CD4-positive, alpha-beta T cell treated with Interleukin-1 beta for 1 hour (primary cell): ENCODE results near the gene CLEC1A.

Source experiments
- DNase-seq, 2 donors: peaks; one replicate each; pipeline ENCODE4 v3.0.0-alpha.2; 2020 to 2022

The CLEC1A gene

GRCh38 chr12:10101042-10101579 is 2.3 kb upstream of the CLEC1A start:
- no peak for DNase-seq

- no peak for DNase-seq
These were observed 1.3 kb downstream of the CLEC1A start for GRCh38 chr12:10097521-10097920.

GRCh38 chr12:10095971-10096370 is 2.8 kb downstream of the CLEC1A start:
- no peak for DNase-seq

- DNase-seq = no peak
These were observed 4.0 kb downstream of the CLEC1A start for GRCh38 chr12:10094646-10095395.

- no peak for DNase-seq
These were observed 9.6 kb downstream of the CLEC1A start for GRCh38 chr12:10088955-10089900.

GRCh38 chr12:10088031-10088430 is 10.8 kb downstream of the CLEC1A start:
- no peak for DNase-seq

GRCh38 chr12:10086387-10086786 is 12.4 kb downstream of the CLEC1A start:
- DNase-seq = no peak

GRCh38 chr12:10084733-10085132 is 14.1 kb downstream of the CLEC1A start:
- DNase-seq = no peak

- no peak for DNase-seq
These were observed 16.5 kb downstream of the CLEC1A start for GRCh38 chr12:10082117-10082874.

GRCh38 chr12:10075451-10075850 is 23.3 kb downstream of the CLEC1A start:
- DNase-seq = no peak

- no peak for DNase-seq
These were observed 25.5 kb downstream of the CLEC1A start for GRCh38 chr12:10073261-10073660.

- no peak for DNase-seq
These were observed 26.7 kb downstream of the CLEC1A start for GRCh38 chr12:10072131-10072530.

GRCh38 chr12:10070380-10070779 is 28.4 kb downstream of the CLEC1A start:
- no peak for DNase-seq

GRCh38 chr12:10069976-10070375 is 28.8 kb downstream of the CLEC1A start:
- DNase-seq = no peak

GRCh38 chr12:10069099-10069498 is 29.7 kb downstream of the CLEC1A start:
- peak in 1 of 2 donors; percentile 32 for DNase-seq

- no peak for DNase-seq
These were observed 30.1 kb downstream of the CLEC1A start for GRCh38 chr12:10068644-10069043.

- DNase-seq = no peak
These were observed 30.8 kb downstream of the CLEC1A start for GRCh38 chr12:10067942-10068341.

GRCh38 chr12:10067264-10067663 is 31.5 kb downstream of the CLEC1A start:
- DNase-seq = no peak

GRCh38 chr12:10065241-10065640 is 33.5 kb downstream of the CLEC1A start:
- no peak for DNase-seq

- DNase-seq = no peak
These were observed 40.4 kb downstream of the CLEC1A start for GRCh38 chr12:10058387-10058786.

- no peak for DNase-seq
These were observed 46.4 kb downstream of the CLEC1A start for GRCh38 chr12:10052193-10052913.

GRCh38 chr12:10048526-10048925 is 50.3 kb downstream of the CLEC1A start:
- DNase-seq = no peak
